ENCODE results near the gene GPR68.
"Not testable (repeated sequence)": the region's sequence is repeated elsewhere in the genome, so short reads cannot be mapped to it uniquely, and the experiment has no call there.

The GPR68 gene

DNA sequence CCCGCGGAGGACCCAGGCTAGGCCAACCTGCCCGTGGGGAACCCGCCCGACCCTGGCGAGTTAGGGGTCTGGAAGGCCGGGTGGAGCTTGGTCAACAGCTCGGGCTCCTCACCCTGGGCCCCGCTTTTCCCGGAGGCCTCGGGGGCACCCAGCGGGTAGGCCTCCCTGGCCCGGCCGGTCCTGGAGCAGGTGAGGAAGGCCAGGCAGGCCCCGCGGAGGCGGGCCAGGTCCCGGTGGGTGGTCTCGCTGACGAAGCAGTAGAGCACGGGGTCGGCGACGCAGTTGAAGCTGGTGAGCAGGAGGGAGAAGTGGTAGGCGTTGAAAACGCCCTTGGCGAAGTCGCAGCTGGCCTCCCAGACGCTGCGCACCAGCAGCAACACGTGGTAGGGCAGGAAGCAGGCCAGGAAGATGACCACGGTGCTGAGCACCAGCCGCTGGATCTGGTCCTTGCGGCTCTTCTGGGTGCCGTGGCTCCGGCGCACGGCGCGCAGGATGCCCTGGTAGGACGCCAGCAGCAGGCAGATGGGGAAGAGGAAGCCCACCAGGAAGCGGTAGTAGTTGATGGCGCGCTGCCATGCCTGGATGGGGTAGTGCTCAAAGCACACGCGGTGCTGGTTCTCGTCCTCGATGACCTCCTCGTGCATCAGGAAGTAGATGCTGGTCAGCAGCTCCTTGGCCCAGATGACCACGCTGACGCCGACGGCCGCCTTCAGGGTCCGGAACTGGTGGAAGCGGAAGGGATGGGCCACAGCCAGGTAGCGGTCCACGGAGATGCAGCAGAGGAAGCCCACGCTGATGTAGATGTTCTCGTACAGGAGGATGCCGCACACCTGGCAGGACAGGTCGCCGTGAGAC is 10.3 kb downstream of the GPR68 start:
- Histone ChIP-seq H3K4me3 (ENCODE audit: low read depth in 1 of 2, low read length in 2 of 2) (no peak overlapping the region), H3K9ac (ENCODE audit: low read length) (no peak overlapping the region), H3K27ac (ENCODE audit: low read depth, low read length) (no peak overlapping the region), H3K4me1 (ENCODE audit: insufficient read depth, low read length) (no peaks in the 10 kb centered on the region), H3K9me3 (ENCODE audit: low read length) (no peaks in the 10 kb centered on the region), H3K36me3 (ENCODE audit: insufficient read depth, low read length) (no peaks in the 10 kb centered on the region), H3K27me3 (ENCODE audit: control insufficient read depth in 1 of 2, insufficient read depth in 2 of 2, low read length in 2 of 2) (no peaks in the 10 kb centered on the region)

- H3K27ac ChIP-seq (ENCODE audit: low read depth, low read length), result no peak overlapping the region
- no peaks in the 10 kb centered on the region for H3K4me1 ChIP-seq (ENCODE audit: insufficient read depth, low read length)
These were observed 11.9 kb downstream of the GPR68 start for GRCh38 chr14:91232603-91233002.

DNA sequence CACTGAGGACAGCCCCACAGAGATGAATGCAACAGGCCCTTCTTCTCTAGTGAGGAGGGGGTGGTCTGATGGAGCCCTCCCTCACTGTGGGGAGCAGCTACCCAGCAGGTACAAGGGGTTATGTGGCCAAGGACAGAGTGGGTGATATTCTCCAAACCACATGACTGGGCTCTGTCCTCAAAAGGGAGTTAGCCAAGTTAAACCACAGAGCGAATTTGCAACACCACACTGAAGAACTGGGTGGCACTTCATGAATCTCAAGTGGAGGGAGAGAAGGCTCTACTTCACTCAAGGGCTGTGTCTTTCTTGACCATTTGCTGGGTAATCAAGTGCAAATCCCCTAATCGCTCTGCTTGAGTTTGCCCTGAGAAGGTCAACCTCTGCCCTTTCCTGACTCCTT is 12.5 kb downstream of the GPR68 start:
- H3K27ac ChIP-seq (ENCODE audit: low read depth, low read length), result no peak overlapping the region
- no peaks in the 10 kb centered on the region for H3K27me3 ChIP-seq (ENCODE audit: control insufficient read depth in 1 of 2, insufficient read depth in 2 of 2, low read length in 2 of 2)
- H3K4me3 ChIP-seq (ENCODE audit: low read depth in 1 of 2, low read length in 2 of 2), result no peak overlapping the region
- H3K9me3 ChIP-seq (ENCODE audit: low read length), result no peaks in the 10 kb centered on the region
- H3K9ac ChIP-seq (ENCODE audit: low read length), result no peak overlapping the region
- H3K4me1 ChIP-seq (ENCODE audit: insufficient read depth, low read length), result no peaks in the 10 kb centered on the region
- H3K36me3 ChIP-seq (ENCODE audit: insufficient read depth, low read length), result peaks cover 4% of the 10 kb centered on the region

More at GRCh38 chr14:91232603-91233002, 11.9 kb downstream of the GPR68 start:
- no peaks in the 10 kb centered on the region for H3K36me3 ChIP-seq (ENCODE audit: insufficient read depth, low read length)
- no peaks in the 10 kb centered on the region for H3K9me3 ChIP-seq (ENCODE audit: low read length)
- no peak overlapping the region for H3K9ac ChIP-seq (ENCODE audit: low read length)
- H3K27me3 ChIP-seq (ENCODE audit: control insufficient read depth in 1 of 2, insufficient read depth in 2 of 2, low read length in 2 of 2), result no peaks in the 10 kb centered on the region
- H3K4me3 ChIP-seq (ENCODE audit: low read depth in 1 of 2, low read length in 2 of 2), result no peak overlapping the region

DNA sequence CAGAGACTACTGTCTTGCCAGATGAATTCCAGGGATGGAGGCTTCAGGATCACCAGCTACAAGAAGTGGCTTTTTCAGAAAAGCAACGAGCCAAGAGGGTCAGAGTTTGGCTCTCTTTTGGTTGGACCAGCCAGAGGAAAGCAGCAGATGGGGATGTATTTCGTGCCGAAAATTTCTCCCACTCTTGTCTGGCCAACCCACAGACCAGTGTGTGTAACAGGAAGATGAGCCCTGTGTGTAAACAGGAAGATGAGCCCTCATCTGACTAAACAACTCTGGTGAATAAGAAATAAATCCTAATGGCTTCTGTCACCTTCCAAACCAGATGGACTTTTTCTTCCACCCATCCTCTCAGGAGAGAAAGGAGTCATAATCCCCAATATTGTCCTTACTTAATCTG is 13.1 kb downstream of the GPR68 start:
- peaks cover 5% of the 10 kb centered on the region for H3K36me3 ChIP-seq (ENCODE audit: insufficient read depth, low read length)
- no peak overlapping the region for H3K27ac ChIP-seq (ENCODE audit: low read depth, low read length)
- H3K4me3 ChIP-seq (ENCODE audit: low read depth in 1 of 2, low read length in 2 of 2), result no peak overlapping the region
- no peaks in the 10 kb centered on the region for H3K4me1 ChIP-seq (ENCODE audit: insufficient read depth, low read length)
- no peaks in the 10 kb centered on the region for H3K27me3 ChIP-seq (ENCODE audit: control insufficient read depth in 1 of 2, insufficient read depth in 2 of 2, low read length in 2 of 2)
- no peaks in the 10 kb centered on the region for H3K9me3 ChIP-seq (ENCODE audit: low read length)
- H3K9ac ChIP-seq (ENCODE audit: low read length), result no peak overlapping the region

DNA sequence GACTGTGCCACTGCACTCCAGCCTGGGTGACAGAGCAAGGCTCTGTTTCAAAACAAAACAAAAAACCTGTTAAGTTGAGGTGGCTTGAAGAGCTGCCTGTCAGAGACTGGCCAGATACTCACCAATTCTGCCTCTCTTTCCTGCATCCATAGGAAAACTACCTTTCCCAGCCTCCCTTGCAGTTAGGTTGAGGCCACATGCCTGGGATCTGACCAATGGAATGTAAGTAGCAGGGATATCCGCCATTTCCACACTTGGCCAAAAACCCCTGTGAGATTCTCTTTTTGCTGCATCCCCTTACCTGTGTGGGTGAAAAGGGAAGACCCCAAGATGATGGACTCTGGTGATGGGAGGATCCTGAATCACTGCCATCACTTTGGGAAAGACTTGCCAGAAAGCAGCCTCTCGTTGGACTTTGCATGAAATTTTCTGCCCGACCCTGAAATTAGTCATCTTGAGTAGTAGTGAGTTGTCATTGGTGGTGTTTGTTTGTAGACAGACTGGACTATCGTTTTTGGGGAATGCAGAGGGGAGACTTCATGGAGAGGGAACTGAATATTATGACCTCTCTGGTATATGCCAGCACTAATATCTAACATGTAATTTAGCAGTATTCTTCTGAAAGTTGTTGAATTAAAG is 14.0 kb downstream of the GPR68 start:
- no peaks in the 10 kb centered on the region for H3K9me3 ChIP-seq (ENCODE audit: low read length)
- H3K36me3 ChIP-seq (ENCODE audit: insufficient read depth, low read length), result peaks cover 5% of the 10 kb centered on the region
- no peaks in the 10 kb centered on the region for H3K27me3 ChIP-seq (ENCODE audit: control insufficient read depth in 1 of 2, insufficient read depth in 2 of 2, low read length in 2 of 2)
- H3K27ac ChIP-seq (ENCODE audit: low read depth, low read length), result no peak overlapping the region
- H3K4me1 ChIP-seq (ENCODE audit: insufficient read depth, low read length), result no peaks in the 10 kb centered on the region
- no peak overlapping the region for H3K4me3 ChIP-seq (ENCODE audit: low read depth in 1 of 2, low read length in 2 of 2)
- no peak overlapping the region for H3K9ac ChIP-seq (ENCODE audit: low read length)

GRCh38 chr14:91229743-91230200 is 14.7 kb downstream of the GPR68 start:
- Histone ChIP-seq H3K9me3 (ENCODE audit: low read length) (no peaks in the 10 kb centered on the region), H3K4me1 (ENCODE audit: insufficient read depth, low read length) (no peaks in the 10 kb centered on the region), H3K36me3 (ENCODE audit: insufficient read depth, low read length) (peaks cover 13% of the 10 kb centered on the region), H3K27ac (ENCODE audit: low read depth, low read length) (no peak overlapping the region), H3K27me3 (ENCODE audit: control insufficient read depth in 1 of 2, insufficient read depth in 2 of 2, low read length in 2 of 2) (no peaks in the 10 kb centered on the region), H3K9ac (ENCODE audit: low read length) (no peak overlapping the region), H3K4me3 (ENCODE audit: low read depth in 1 of 2, low read length in 2 of 2) (no peak overlapping the region)

DNA sequence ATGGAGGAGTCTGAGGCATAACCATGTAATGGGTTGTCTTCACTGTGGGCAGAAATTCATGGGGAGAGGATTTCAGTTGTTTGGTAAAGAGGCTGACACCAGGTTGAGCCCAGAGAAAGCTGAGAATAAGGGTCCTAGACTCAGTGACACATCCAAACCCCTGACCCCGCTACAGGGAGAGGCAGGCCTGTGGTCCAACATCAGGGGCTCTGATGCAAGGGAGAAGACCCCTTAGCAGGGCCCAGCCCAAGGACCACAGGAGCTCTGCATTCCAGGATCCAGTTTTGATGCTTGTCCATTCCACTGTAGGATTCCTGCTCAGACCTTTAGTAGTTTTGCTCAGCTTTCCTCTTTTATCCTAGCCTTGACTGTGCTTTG is 15.5 kb downstream of the GPR68 start:
- no peaks in the 10 kb centered on the region for H3K4me1 ChIP-seq (ENCODE audit: insufficient read depth, low read length)
- H3K36me3 ChIP-seq (ENCODE audit: insufficient read depth, low read length), result peaks cover 20% of the 10 kb centered on the region
- H3K9ac ChIP-seq (ENCODE audit: low read length), result no peak overlapping the region
- no peaks in the 10 kb centered on the region for H3K27me3 ChIP-seq (ENCODE audit: control insufficient read depth in 1 of 2, insufficient read depth in 2 of 2, low read length in 2 of 2)
- no peak overlapping the region for H3K4me3 ChIP-seq (ENCODE audit: low read depth in 1 of 2, low read length in 2 of 2)
- no peak overlapping the region for H3K27ac ChIP-seq (ENCODE audit: low read depth, low read length)
- no peaks in the 10 kb centered on the region for H3K9me3 ChIP-seq (ENCODE audit: low read length)

- H3K9ac ChIP-seq (ENCODE audit: low read length), result no peak overlapping the region
- H3K36me3 ChIP-seq (ENCODE audit: insufficient read depth, low read length), result peaks cover 20% of the 10 kb centered on the region
- H3K9me3 ChIP-seq (ENCODE audit: low read length), result no peaks in the 10 kb centered on the region
- H3K4me1 ChIP-seq (ENCODE audit: insufficient read depth, low read length), result no peaks in the 10 kb centered on the region
- no peak overlapping the region for H3K27ac ChIP-seq (ENCODE audit: low read depth, low read length)
- no peaks in the 10 kb centered on the region for H3K27me3 ChIP-seq (ENCODE audit: control insufficient read depth in 1 of 2, insufficient read depth in 2 of 2, low read length in 2 of 2)
- H3K4me3 ChIP-seq (ENCODE audit: low read depth in 1 of 2, low read length in 2 of 2), result no peak overlapping the region
These were observed 16.1 kb downstream of the GPR68 start for GRCh38 chr14:91228112-91229004.

DNA sequence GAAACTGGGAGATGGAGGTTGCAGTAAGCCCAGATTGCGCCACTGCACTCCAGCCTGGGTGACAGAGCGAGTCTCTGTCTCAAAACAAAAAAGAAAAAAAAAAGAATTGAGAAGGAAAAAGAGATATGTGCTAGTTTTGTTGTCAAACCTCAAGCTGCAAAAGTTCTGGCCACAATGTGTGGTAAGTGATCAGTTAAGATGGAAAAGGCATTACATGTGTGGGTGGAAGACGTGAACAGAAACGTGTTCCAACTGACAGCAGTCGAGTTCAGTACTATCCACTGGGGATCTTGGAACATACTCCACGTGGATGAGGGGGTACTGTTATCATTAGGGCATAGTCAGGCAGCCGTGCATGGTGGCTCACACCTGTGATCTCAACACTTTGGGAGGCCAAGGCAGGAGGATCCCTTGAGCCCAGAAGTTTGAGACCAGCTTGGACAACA is 17.3 kb downstream of the GPR68 start:
- Histone ChIP-seq H3K4me1 (ENCODE audit: insufficient read depth, low read length) (no peaks in the 10 kb centered on the region), H3K27ac (ENCODE audit: low read depth, low read length) (no peak overlapping the region), H3K36me3 (ENCODE audit: insufficient read depth, low read length) (peaks cover 20% of the 10 kb centered on the region)

GRCh38 chr14:91226360-91226759 is 18.1 kb downstream of the GPR68 start:
- H3K9me3 ChIP-seq (ENCODE audit: low read length); H3K9ac ChIP-seq (ENCODE audit: low read length); H3K4me1 ChIP-seq (ENCODE audit: insufficient read depth, low read length); H3K27ac ChIP-seq (ENCODE audit: low read depth, low read length); H3K27me3 ChIP-seq (ENCODE audit: control insufficient read depth in 1 of 2, insufficient read depth in 2 of 2, low read length in 2 of 2); H3K4me3 ChIP-seq (ENCODE audit: low read depth in 1 of 2, low read length in 2 of 2): not testable (repeated sequence)
- peaks cover 20% of the 10 kb centered on the region for H3K36me3 ChIP-seq (ENCODE audit: insufficient read depth, low read length)

More for the DNA sequence above, 17.3 kb downstream of the GPR68 start:
- no peak overlapping the region for H3K9ac ChIP-seq (ENCODE audit: low read length)
- H3K4me3 ChIP-seq (ENCODE audit: low read depth in 1 of 2, low read length in 2 of 2), result no peak overlapping the region
- no peaks in the 10 kb centered on the region for H3K27me3 ChIP-seq (ENCODE audit: control insufficient read depth in 1 of 2, insufficient read depth in 2 of 2, low read length in 2 of 2)
- no peaks in the 10 kb centered on the region for H3K9me3 ChIP-seq (ENCODE audit: low read length)

GRCh38 chr14:91225025-91225424 is 19.5 kb downstream of the GPR68 start:
- Histone ChIP-seq H3K4me1 (ENCODE audit: insufficient read depth, low read length) (no peaks in the 10 kb centered on the region), H3K9ac (ENCODE audit: low read length) (no peak overlapping the region), H3K36me3 (ENCODE audit: insufficient read depth, low read length) (peaks cover 20% of the 10 kb centered on the region), H3K4me3 (ENCODE audit: low read depth in 1 of 2, low read length in 2 of 2) (no peak overlapping the region), H3K27me3 (ENCODE audit: control insufficient read depth in 1 of 2, insufficient read depth in 2 of 2, low read length in 2 of 2) (no peaks in the 10 kb centered on the region), H3K27ac (ENCODE audit: low read depth, low read length) (no peak overlapping the region), H3K9me3 (ENCODE audit: low read length) (no peaks in the 10 kb centered on the region)

Data from muscle layer of colon (tissue), 2 donors.